K562 treated with DMSO at 1 percent for 12 hours (cell line): ENCODE measurements around the gene POGLUT2. TPM values are rescaled to one million over a fixed set of nuclear protein-coding genes. Genes with fewer than 3 reads are reported as not detected.

Experiments
- total RNA-seq: library from RNA; unstranded; fragments of 300-600 nt; gene quantifications from 2 replicates; pipeline ENCODE4 v1.2.3, GENCODE V29; 2022; ENCODE audit not compliant: insufficient read depth

POGLUT2 gene
- total RNA-seq = 12.7 and 23.1 TPM in 2 replicates

GRCh38 chr13:102798581-102799425 is at the start of gene POGLUT2, which contains the start of gene BIVM:
TSS of gene POGLUT2 (minus strand) at chr13:102798976. CDS start at chr13:102798670, 306 bp downstream.
TSS of gene BIVM (plus strand) at chr13:102799119. CDS start at chr13:102807268, 8,149 bp downstream.

GRCh38 chr13:102845630-102846260 is 47.0 kb upstream of the POGLUT2 start, which contains the start of gene ERCC5:
TSS of gene ERCC5 (plus strand) at chr13:102846032. CDS start at chr13:102846267, 235 bp downstream.

GRCh38 chr13:102773441-102774213 is 25.1 kb downstream of the POGLUT2 start, which contains the start of gene TEX30:
TSS of gene TEX30 (minus strand) at chr13:102773786. CDS start at chr13:102770026, 3,760 bp downstream.

Other genes starting within 250 kb of the POGLUT2 start
- 6.1 and 22.2 TPM in 2 replicates for gene TPP2, start 202.0 kb downstream of the POGLUT2 start, total RNA-seq
- not detected in 2 replicates for gene METTL21C, start 103.9 kb downstream of the POGLUT2 start, total RNA-seq
- 21.2 and 28.0 TPM in 2 replicates for gene TEX30, start 25.2 kb downstream of the POGLUT2 start, total RNA-seq
- 7.2 and 11.8 TPM in 2 replicates for gene BIVM, start 143 bp upstream of the POGLUT2 start, total RNA-seq
- gene ERCC5, start 47.1 kb upstream of the POGLUT2 start, total RNA-seq = 13.6 and 29.9 TPM in 2 replicates